ENCODE data around the gene COG5. TPM values are rescaled to one million over a fixed set of nuclear protein-coding genes. Genes with fewer than 3 reads are reported as not detected.

COG5 gene
- total RNA-seq, 1 experiment from 2014 or later = 56.1 TPM

- H3K4me1 ChIP-seq (ENCODE audit: low read length) = peaks cover 6% of the 10 kb centered on the region
- no peaks in the 10 kb centered on the region for H3K9me2 ChIP-seq (replicated peaks; ENCODE audit: insufficient read depth, low read length)
- H3K4me2 ChIP-seq (ENCODE audit: low read depth, low read length, poor library complexity, severe bottlenecking) = no peak overlapping the region
- no peak overlapping the region for H3K4me3 ChIP-seq (ENCODE audit: low read length)
- no peak overlapping the region for H3K9ac ChIP-seq (ENCODE audit: low read length)
- H3K79me2 ChIP-seq (ENCODE audit: low read length) = peaks cover 18% of the 10 kb centered on the region; the same call in 1 of the 2 replicates
- no peak overlapping the region for H3K27ac ChIP-seq (ENCODE audit: low read length)
- no peaks in the 10 kb centered on the region for H3K36me3 ChIP-seq (ENCODE audit: insufficient read depth, low read length)
- H2AFZ ChIP-seq (ENCODE audit: low read length) = no peak overlapping the region
- no peaks in the 10 kb centered on the region for H3K27me3 ChIP-seq (ENCODE audit: low read length)
- DNase-seq = no peak
- no peaks in the 10 kb centered on the region for H4K20me1 ChIP-seq (ENCODE audit: insufficient read depth, low read depth, low read length)
- H3K9me3 ChIP-seq (ENCODE audit: low read length) = no peaks in the 10 kb centered on the region
Measured at GRCh38 chr7:107435749-107436148, 128.0 kb downstream of the COG5 start.

GRCh38 chr7:107432261-107432660 lies 131.5 kb downstream of the COG5 start:
- no peak overlapping the region for H2AFZ ChIP-seq (ENCODE audit: low read length)
- no peaks in the 10 kb centered on the region for H3K9me2 ChIP-seq (replicated peaks; ENCODE audit: insufficient read depth, low read length)
- no peak overlapping the region for H3K4me3 ChIP-seq (ENCODE audit: low read length)
- peaks cover 10% of the 10 kb centered on the region for H3K4me1 ChIP-seq (ENCODE audit: low read length)
- 0 out of 2 replicates have a peak, but pooled peaks cover 4% of the 10 kb centered on the region for H3K36me3 ChIP-seq (ENCODE audit: insufficient read depth, low read length)
- H3K27me3 ChIP-seq (ENCODE audit: low read length) = no peaks in the 10 kb centered on the region
- peaks cover 21% of the 10 kb centered on the region; the same call in 1 of the 2 replicates for H3K79me2 ChIP-seq (ENCODE audit: low read length)
- H3K9me3 ChIP-seq (ENCODE audit: low read length) = no peaks in the 10 kb centered on the region
- no peak overlapping the region for H3K9ac ChIP-seq (ENCODE audit: low read length)
- no peak overlapping the region for H3K27ac ChIP-seq (ENCODE audit: low read length)
- H3K4me2 ChIP-seq (ENCODE audit: low read depth, low read length, poor library complexity, severe bottlenecking) = no peak overlapping the region
- no peaks in the 10 kb centered on the region for H4K20me1 ChIP-seq (ENCODE audit: insufficient read depth, low read depth, low read length)
- no peak for DNase-seq

- Histone ChIP-seq H3K4me1 (ENCODE audit: low read length) (peaks cover 10% of the 10 kb centered on the region), H3K9me3 (ENCODE audit: low read length) (no peaks in the 10 kb centered on the region), H3K36me3 (ENCODE audit: insufficient read depth, low read length) (0 out of 2 replicates have a peak, but pooled peaks cover 4% of the 10 kb centered on the region), H3K4me3 (ENCODE audit: low read length) (no peak overlapping the region), H4K20me1 (ENCODE audit: insufficient read depth, low read depth, low read length) (no peaks in the 10 kb centered on the region), H2AFZ (ENCODE audit: low read length) (no peak overlapping the region), H3K27me3 (ENCODE audit: low read length) (no peaks in the 10 kb centered on the region), H3K9ac (ENCODE audit: low read length) (no peak overlapping the region), H3K4me2 (ENCODE audit: low read depth, low read length, poor library complexity, severe bottlenecking) (no peak overlapping the region), H3K27ac (ENCODE audit: low read length) (no peak overlapping the region), H3K9me2 (replicated peaks; ENCODE audit: insufficient read depth, low read length) (no peaks in the 10 kb centered on the region), H3K79me2 (ENCODE audit: low read length) (peaks cover 31% of the 10 kb centered on the region; the same call in 1 of the 2 replicates)
- DNase-seq = no peak
Measured at GRCh38 chr7:107430057-107430456, 133.7 kb downstream of the COG5 start.

- H3K9me3 ChIP-seq (ENCODE audit: low read length) = no peaks in the 10 kb centered on the region
- H3K79me2 ChIP-seq (ENCODE audit: low read length) = peaks cover 33% of the 10 kb centered on the region; the same call in 1 of the 2 replicates
- DNase-seq = no peak
- no peak overlapping the region for H3K4me2 ChIP-seq (ENCODE audit: low read depth, low read length, poor library complexity, severe bottlenecking)
- peaks cover 10% of the 10 kb centered on the region for H3K4me1 ChIP-seq (ENCODE audit: low read length)
- no peak overlapping the region for H3K4me3 ChIP-seq (ENCODE audit: low read length)
- H3K9me2 ChIP-seq (replicated peaks; ENCODE audit: insufficient read depth, low read length) = no peaks in the 10 kb centered on the region
- no peaks in the 10 kb centered on the region for H4K20me1 ChIP-seq (ENCODE audit: insufficient read depth, low read depth, low read length)
- no peak overlapping the region for H3K9ac ChIP-seq (ENCODE audit: low read length)
- H3K27ac ChIP-seq (ENCODE audit: low read length) = no peak overlapping the region
- H2AFZ ChIP-seq (ENCODE audit: low read length) = no peak overlapping the region
- H3K27me3 ChIP-seq (ENCODE audit: low read length) = no peaks in the 10 kb centered on the region
- 0 out of 2 replicates have a peak, but pooled peaks cover 4% of the 10 kb centered on the region for H3K36me3 ChIP-seq (ENCODE audit: insufficient read depth, low read length)
Measured at GRCh38 chr7:107428642-107429041, 135.1 kb downstream of the COG5 start.

- H3K4me3 ChIP-seq (ENCODE audit: low read length) = no peak overlapping the region
- H3K9me2 ChIP-seq (replicated peaks; ENCODE audit: insufficient read depth, low read length) = no peaks in the 10 kb centered on the region
- H3K36me3 ChIP-seq (ENCODE audit: insufficient read depth, low read length) = 0 out of 2 replicates have a peak, but pooled peaks cover 4% of the 10 kb centered on the region
- H3K27me3 ChIP-seq (ENCODE audit: low read length) = no peaks in the 10 kb centered on the region
- peaks cover 26% of the 10 kb centered on the region; the same call in 1 of the 2 replicates for H3K79me2 ChIP-seq (ENCODE audit: low read length)
- H3K27ac ChIP-seq (ENCODE audit: low read length) = no peak overlapping the region
- H3K4me2 ChIP-seq (ENCODE audit: low read depth, low read length, poor library complexity, severe bottlenecking) = no peak overlapping the region
- no peaks in the 10 kb centered on the region for H4K20me1 ChIP-seq (ENCODE audit: insufficient read depth, low read depth, low read length)
- no peak overlapping the region for H3K9ac ChIP-seq (ENCODE audit: low read length)
- no peak for DNase-seq
- no peaks in the 10 kb centered on the region for H3K9me3 ChIP-seq (ENCODE audit: low read length)
- no peak overlapping the region for H2AFZ ChIP-seq (ENCODE audit: low read length)
- peaks cover 10% of the 10 kb centered on the region for H3K4me1 ChIP-seq (ENCODE audit: low read length)
Measured at GRCh38 chr7:107427462-107427861, 136.3 kb downstream of the COG5 start.

GRCh38 chr7:107414198-107414597 lies 149.5 kb downstream of the COG5 start:
- H3K36me3 ChIP-seq (ENCODE audit: insufficient read depth, low read length) = peaks cover 8% of the 10 kb centered on the region; the same call in 1 of the 2 replicates
- no peak overlapping the region for H3K27ac ChIP-seq (ENCODE audit: low read length)
- H3K9me3 ChIP-seq (ENCODE audit: low read length) = no peaks in the 10 kb centered on the region
- H3K9me2 ChIP-seq (replicated peaks; ENCODE audit: insufficient read depth, low read length) = no peaks in the 10 kb centered on the region
- H2AFZ ChIP-seq (ENCODE audit: low read length) = no peak overlapping the region
- H3K27me3 ChIP-seq (ENCODE audit: low read length) = no peaks in the 10 kb centered on the region
- no peak overlapping the region for H3K4me2 ChIP-seq (ENCODE audit: low read depth, low read length, poor library complexity, severe bottlenecking)
- no peak overlapping the region for H3K4me3 ChIP-seq (ENCODE audit: low read length)
- H4K20me1 ChIP-seq (ENCODE audit: insufficient read depth, low read depth, low read length) = no peaks in the 10 kb centered on the region
- H3K4me1 ChIP-seq (ENCODE audit: low read length) = peaks cover 4% of the 10 kb centered on the region; the same call in 1 of the 2 replicates
- peaks cover 12% of the 10 kb centered on the region for H3K79me2 ChIP-seq (ENCODE audit: low read length)
- no peak for DNase-seq
- no peak overlapping the region for H3K9ac ChIP-seq (ENCODE audit: low read length)

- H2AFZ ChIP-seq (ENCODE audit: low read length) = no peak overlapping the region
- no peak overlapping the region for H3K4me2 ChIP-seq (ENCODE audit: low read depth, low read length, poor library complexity, severe bottlenecking)
- H3K9me3 ChIP-seq (ENCODE audit: low read length) = no peaks in the 10 kb centered on the region
- no peaks in the 10 kb centered on the region for H3K79me2 ChIP-seq (ENCODE audit: low read length)
- no peak overlapping the region for H3K9ac ChIP-seq (ENCODE audit: low read length)
- no peaks in the 10 kb centered on the region for H3K27me3 ChIP-seq (ENCODE audit: low read length)
- H3K9me2 ChIP-seq (replicated peaks; ENCODE audit: insufficient read depth, low read length) = no peaks in the 10 kb centered on the region
- H3K4me1 ChIP-seq (ENCODE audit: low read length) = no peaks in the 10 kb centered on the region
- DNase-seq = no peak
- no peak overlapping the region for H3K4me3 ChIP-seq (ENCODE audit: low read length)
- no peak overlapping the region for H3K27ac ChIP-seq (ENCODE audit: low read length)
- no peaks in the 10 kb centered on the region for H4K20me1 ChIP-seq (ENCODE audit: insufficient read depth, low read depth, low read length)
- peaks cover 8% of the 10 kb centered on the region; the same call in 1 of the 2 replicates for H3K36me3 ChIP-seq (ENCODE audit: insufficient read depth, low read length)
Measured at GRCh38 chr7:107408349-107408748, 155.4 kb downstream of the COG5 start.

- Histone ChIP-seq H3K9ac (ENCODE audit: low read length) (no peak overlapping the region), H3K36me3 (ENCODE audit: insufficient read depth, low read length) (peaks cover 8% of the 10 kb centered on the region; the same call in 1 of the 2 replicates), H3K4me1 (ENCODE audit: low read length) (no peaks in the 10 kb centered on the region), H2AFZ (ENCODE audit: low read length) (no peak overlapping the region), H4K20me1 (ENCODE audit: insufficient read depth, low read depth, low read length) (no peaks in the 10 kb centered on the region), H3K9me3 (ENCODE audit: low read length) (no peaks in the 10 kb centered on the region), H3K4me2 (ENCODE audit: low read depth, low read length, poor library complexity, severe bottlenecking) (no peak overlapping the region), H3K9me2 (replicated peaks; ENCODE audit: insufficient read depth, low read length) (no peaks in the 10 kb centered on the region), H3K4me3 (ENCODE audit: low read length) (no peak overlapping the region), H3K79me2 (ENCODE audit: low read length) (0 out of 2 replicates have a peak, but pooled peaks cover 3% of the 10 kb centered on the region), H3K27me3 (ENCODE audit: low read length) (no peaks in the 10 kb centered on the region), H3K27ac (ENCODE audit: low read length) (no peak overlapping the region)
- DNase-seq = no peak
Measured at GRCh38 chr7:107405559-107405958, 158.2 kb downstream of the COG5 start.

Data from Karpas-422 (cell line).